Measurements from ENCODE around the gene SLIT1. TPM values are rescaled to one million over a fixed set of nuclear protein-coding genes. Genes with fewer than 3 reads are reported as not detected.

The SLIT1 gene
- total RNA-seq, 1 experiment from 2014 or later = not detected

DNA sequence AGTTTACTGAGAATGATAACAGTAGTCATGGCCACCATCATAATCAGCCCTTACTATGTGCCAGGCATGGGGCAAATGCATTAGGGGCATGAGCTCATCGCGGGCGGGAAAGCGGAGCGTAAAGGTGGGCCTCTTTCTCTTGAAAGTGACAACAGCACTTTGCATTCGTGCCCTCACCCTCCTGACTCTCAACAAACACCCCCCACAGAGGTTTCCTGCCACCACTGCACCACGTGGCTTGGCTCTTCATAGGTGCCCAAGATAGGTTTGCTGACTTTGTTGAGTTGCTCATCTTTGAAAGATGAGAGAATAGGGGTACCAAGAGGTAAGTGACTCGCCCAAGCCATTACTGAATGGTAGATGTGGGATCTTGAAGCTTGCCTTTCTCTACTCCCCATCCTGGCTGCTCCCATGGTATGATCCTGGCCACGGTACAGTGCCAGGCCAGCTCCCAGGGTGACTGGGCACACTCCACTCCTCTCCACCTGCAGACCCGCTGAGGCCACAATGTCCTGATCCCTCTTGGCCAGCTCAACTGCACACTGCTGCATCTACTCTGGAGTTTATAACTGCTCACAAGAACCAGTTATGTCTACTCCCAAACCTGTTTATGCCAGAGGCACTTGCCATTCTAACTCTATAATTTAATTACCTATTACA lies 26.0 kb downstream of the SLIT1 start:
- H3K9me3 Mint-ChIP-seq (ENCODE audit: unreplicated experiment) = no peaks in the 10 kb centered on the region
- BruUV-seq (replicated peaks) = no TSS peak
- intact Hi-C loops (cut with micrococcal nuclease) = no loop called here
- TF ChIP-seq, protein P1, sequence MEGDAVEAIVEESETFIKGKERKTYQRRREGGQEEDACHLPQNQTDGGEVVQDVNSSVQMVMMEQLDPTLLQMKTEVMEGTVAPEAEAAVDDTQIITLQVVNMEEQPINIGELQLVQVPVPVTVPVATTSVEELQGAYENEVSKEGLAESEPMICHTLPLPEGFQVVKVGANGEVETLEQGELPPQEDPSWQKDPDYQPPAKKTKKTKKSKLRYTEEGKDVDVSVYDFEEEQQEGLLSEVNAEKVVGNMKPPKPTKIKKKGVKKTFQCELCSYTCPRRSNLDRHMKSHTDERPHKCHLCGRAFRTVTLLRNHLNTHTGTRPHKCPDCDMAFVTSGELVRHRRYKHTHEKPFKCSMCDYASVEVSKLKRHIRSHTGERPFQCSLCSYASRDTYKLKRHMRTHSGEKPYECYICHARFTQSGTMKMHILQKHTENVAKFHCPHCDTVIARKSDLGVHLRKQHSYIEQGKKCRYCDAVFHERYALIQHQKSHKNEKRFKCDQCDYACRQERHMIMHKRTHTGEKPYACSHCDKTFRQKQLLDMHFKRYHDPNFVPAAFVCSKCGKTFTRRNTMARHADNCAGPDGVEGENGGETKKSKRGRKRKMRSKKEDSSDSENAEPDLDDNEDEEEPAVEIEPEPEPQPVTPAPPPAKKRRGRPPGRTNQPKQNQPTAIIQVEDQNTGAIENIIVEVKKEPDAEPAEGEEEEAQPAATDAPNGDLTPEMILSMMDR (IDR thresholded peaks at IDR 0.05; ENCODE audit: unreplicated experiment) = no peak
- H3K4me3 Mint-ChIP-seq (ENCODE audit: unreplicated experiment) = no peak overlapping the region
- H3K4me1 Mint-ChIP-seq (ENCODE audit: insufficient read depth, unreplicated experiment) = no peaks in the 10 kb centered on the region
- no peak overlapping the region for H3K27ac Mint-ChIP-seq (ENCODE audit: low read depth, unreplicated experiment)
- H3K36me3 Mint-ChIP-seq (ENCODE audit: insufficient read depth, unreplicated experiment) = no peaks in the 10 kb centered on the region
- no peak for DNase-seq (ENCODE audit: unreplicated experiment)
- POLR2A ChIA-PET = no interaction called here
- peaks cover 26% of the 10 kb centered on the region for H3K27me3 Mint-ChIP-seq (ENCODE audit: insufficient read depth, unreplicated experiment)
- CTCF ChIA-PET = interaction anchor here (0.7 to 1.6 kb wide), 2 partner anchors 87 to 122 kb away, joined by 4 to 5 read pairs; no protein-coding TSS in a partner anchor

DNA sequence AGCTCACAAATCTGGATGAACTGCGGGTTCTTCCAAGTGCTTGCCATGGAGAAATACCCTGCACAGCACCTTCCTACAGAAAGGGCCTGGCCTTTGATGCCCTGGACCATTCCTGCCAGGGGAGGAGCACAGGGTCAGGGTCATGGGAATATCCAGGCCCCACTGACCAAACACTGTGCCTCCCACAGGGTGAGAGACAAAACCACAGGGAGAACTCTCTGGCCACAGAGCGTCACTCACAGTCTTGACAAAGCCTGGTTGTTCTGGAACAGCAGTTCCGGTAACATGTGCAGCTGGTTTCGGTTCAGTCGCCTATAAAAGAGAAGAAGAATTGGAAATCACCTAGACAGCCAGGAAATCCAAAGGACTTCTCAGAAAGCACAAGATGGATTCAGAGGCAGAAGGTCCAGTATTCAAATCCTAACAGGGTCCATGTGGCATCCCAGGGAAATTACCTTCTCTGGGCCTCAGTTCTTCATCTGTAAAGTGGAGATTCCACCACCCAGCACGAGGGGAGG lies 28.1 kb downstream of the SLIT1 start:
- H3K27me3 Mint-ChIP-seq (ENCODE audit: insufficient read depth, unreplicated experiment) = peaks cover 27% of the 10 kb centered on the region
- H3K4me1 Mint-ChIP-seq (ENCODE audit: insufficient read depth, unreplicated experiment) = no peaks in the 10 kb centered on the region
- no TSS peak for BruUV-seq (replicated peaks)
- ChIA-PET CTCF (interaction anchor here (0.9 to 1.7 kb wide), 3 partner anchors 24 to 59 kb away, joined by 3 to 6 read pairs (median 4); no protein-coding TSS in a partner anchor), POLR2A (no interaction called here)
- no peak overlapping the region for H3K4me3 Mint-ChIP-seq (ENCODE audit: unreplicated experiment)
- H3K27ac Mint-ChIP-seq (ENCODE audit: low read depth, unreplicated experiment) = no peak overlapping the region
- H3K36me3 Mint-ChIP-seq (ENCODE audit: insufficient read depth, unreplicated experiment) = no peaks in the 10 kb centered on the region
- intact Hi-C loops (cut with micrococcal nuclease) = no loop called here
- DNase-seq (ENCODE audit: unreplicated experiment) = no peak
- H3K9me3 Mint-ChIP-seq (ENCODE audit: unreplicated experiment) = no peaks in the 10 kb centered on the region
- TF ChIP-seq, protein P1 (IDR thresholded peaks at IDR 0.05; ENCODE audit: unreplicated experiment) = no peak

DNA sequence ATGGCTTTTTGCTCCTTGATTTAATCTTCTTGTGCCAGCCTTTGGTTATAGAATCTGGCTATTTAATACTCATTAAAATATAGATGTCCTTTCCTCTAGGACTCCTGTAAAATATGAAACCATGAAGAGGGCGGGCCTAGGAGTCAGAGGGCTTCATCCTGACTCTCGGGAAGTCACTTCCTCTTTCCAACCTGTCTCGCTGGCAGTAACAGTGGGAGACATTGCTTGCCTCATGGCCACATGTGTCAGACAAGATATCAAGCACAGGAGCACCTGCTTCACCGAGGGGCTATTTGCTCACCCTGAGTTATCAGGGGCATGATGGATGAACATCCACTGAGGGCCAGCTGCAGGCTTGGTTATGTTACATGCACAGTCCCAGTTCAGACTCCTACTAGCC lies 31.0 kb downstream of the SLIT1 start:
- CTCF ChIA-PET = no interaction called here
- POLR2A ChIA-PET = no interaction called here
- Mint-ChIP-seq H3K9me3 (ENCODE audit: unreplicated experiment) (no peaks in the 10 kb centered on the region), H3K36me3 (ENCODE audit: insufficient read depth, unreplicated experiment) (peaks cover 5% of the 10 kb centered on the region), H3K4me1 (ENCODE audit: insufficient read depth, unreplicated experiment) (no peaks in the 10 kb centered on the region), H3K27ac (ENCODE audit: low read depth, unreplicated experiment) (no peak overlapping the region), H3K27me3 (ENCODE audit: insufficient read depth, unreplicated experiment) (peaks cover 19% of the 10 kb centered on the region), H3K4me3 (ENCODE audit: unreplicated experiment) (no peak overlapping the region)
- intact Hi-C loops (cut with micrococcal nuclease) = no loop called here
- DNase-seq (ENCODE audit: unreplicated experiment) = no peak
- TF ChIP-seq, protein P1 (IDR thresholded peaks at IDR 0.05; ENCODE audit: unreplicated experiment) = no peak
- no TSS peak for BruUV-seq (replicated peaks)

DNA sequence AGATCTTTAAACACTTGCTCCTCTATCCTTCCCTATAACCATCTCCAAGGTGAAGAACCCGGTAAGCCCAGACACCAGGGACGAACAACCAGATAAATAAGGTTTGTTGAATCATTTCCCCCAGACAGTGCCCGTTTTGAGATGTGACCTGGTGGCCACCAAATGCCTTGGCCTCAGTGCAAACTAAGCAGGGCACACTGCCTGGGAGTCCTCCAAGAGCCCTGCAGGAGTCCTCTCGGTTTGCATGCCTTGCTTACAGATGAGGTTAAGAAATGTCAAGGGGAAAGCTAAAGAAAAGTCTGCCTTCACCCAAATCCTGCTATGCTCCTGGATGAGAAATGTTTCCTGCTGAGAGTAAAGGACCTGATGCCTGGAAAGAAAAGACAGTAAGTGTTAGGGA lies 31.6 kb downstream of the SLIT1 start:
- no peak overlapping the region for H3K4me3 Mint-ChIP-seq (ENCODE audit: unreplicated experiment)
- ChIA-PET CTCF (no interaction called here), POLR2A (no interaction called here)
- intact Hi-C loops (cut with micrococcal nuclease) = no loop called here
- TF ChIP-seq, protein P1 (IDR thresholded peaks at IDR 0.05; ENCODE audit: unreplicated experiment) = no peak
- H3K36me3 Mint-ChIP-seq (ENCODE audit: insufficient read depth, unreplicated experiment) = peaks cover 7% of the 10 kb centered on the region
- DNase-seq (ENCODE audit: unreplicated experiment) = no peak
- no peak overlapping the region for H3K27ac Mint-ChIP-seq (ENCODE audit: low read depth, unreplicated experiment)
- no peaks in the 10 kb centered on the region for H3K4me1 Mint-ChIP-seq (ENCODE audit: insufficient read depth, unreplicated experiment)
- H3K9me3 Mint-ChIP-seq (ENCODE audit: unreplicated experiment) = no peaks in the 10 kb centered on the region
- no TSS peak for BruUV-seq (replicated peaks)
- H3K27me3 Mint-ChIP-seq (ENCODE audit: insufficient read depth, unreplicated experiment) = peaks cover 15% of the 10 kb centered on the region

Data from MCF 10A (cell line).